ENCODE data around the gene TMEM240. TPM values are rescaled to one million over a fixed set of nuclear protein-coding genes. Genes with fewer than 3 reads are reported as not detected.

Gene TMEM240
- total and polyA plus RNA-seq, 9 of the 15 experiments (the other 6 are each of a cell fraction or from before 2014, with no cell fraction given), result 0.24 to 2.0 (median 0.69) TPM; not detected in 5

DNA sequence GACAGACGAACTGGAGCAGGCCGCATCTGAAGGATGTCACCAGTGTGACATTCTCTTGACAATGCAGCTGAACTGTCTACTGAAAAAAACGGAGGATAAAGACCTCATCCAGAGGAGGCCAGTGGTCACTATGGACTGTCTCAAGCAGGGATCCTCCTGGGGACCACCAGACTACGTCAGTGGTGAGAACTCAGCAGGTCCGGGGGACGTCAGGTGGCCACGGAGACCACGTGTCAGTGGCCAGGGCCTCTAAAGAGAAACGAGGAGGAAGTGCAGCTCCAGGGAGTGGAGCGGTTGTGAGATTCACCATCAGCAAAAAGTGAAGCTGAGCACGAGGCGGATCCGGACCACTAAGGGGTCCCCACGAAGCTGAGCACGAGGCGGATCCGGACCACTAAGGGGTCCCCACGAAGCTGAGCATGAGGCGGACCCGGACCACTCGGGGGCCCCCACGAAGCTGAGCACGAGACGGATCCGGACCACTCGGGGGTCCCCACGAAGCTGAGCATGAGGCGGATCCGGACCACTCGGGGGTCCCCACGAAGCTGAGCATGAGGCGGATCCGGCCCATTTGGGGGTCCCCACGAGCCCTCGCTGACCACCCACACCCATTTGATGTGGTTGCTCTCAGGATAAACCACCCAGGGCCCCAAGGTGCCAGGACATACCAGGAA is 13.5 kb upstream of the TMEM240 start:
- Histone ChIP-seq H3K4me3 (no peak overlapping the region), H3K36me3 (ENCODE audit: control insufficient read depth, insufficient read depth, low read length) (peaks cover 50% of the 10 kb centered on the region; the same call in 2 of the 3 replicates), H4K20me1 (replicated peaks; ENCODE audit: control insufficient read depth, insufficient read depth, low read length) (peaks cover 30% of the 10 kb centered on the region; the same call in 1 of the 2 replicates), H3K4me2 (ENCODE audit: insufficient read depth, low read length) (no peak overlapping the region), H3K27ac (ENCODE audit: extremely low read depth, low read depth, low read length) (no peak overlapping the region), H3K9ac (ENCODE audit: insufficient read depth in 1 of 2, low read depth in 2 of 2, low read length in 2 of 2) (no peak overlapping the region), H3K9me3 (replicated peaks; ENCODE audit: control insufficient read depth, insufficient read depth, low read depth, low read length) (no peaks in the 10 kb centered on the region; the same call in 1 of the 2 replicates), H3K27me3 (ENCODE audit: control insufficient read depth in 2 of 2, insufficient read depth in 2 of 2, low read length in 2 of 2) (no peaks in the 10 kb centered on the region), H3K79me2 (ENCODE audit: control insufficient read depth, insufficient read depth, low read length) (peaks cover 49% of the 10 kb centered on the region), H2AFZ (ENCODE audit: low read depth, low read length) (no peak overlapping the region), H3K9me1 (ENCODE audit: control insufficient read depth, insufficient read depth, low read length) (peaks cover 10% of the 10 kb centered on the region), H3K4me1 (replicated peaks in 1 of 2; ENCODE audit: control insufficient read depth in 2 of 2, insufficient read depth in 2 of 2, low read length in 2 of 2) (peaks cover 0 to 38% of the 10 kb centered on the region in 2 experiments; a peak in 3 of 5 replicates)
- BruUV-seq (replicated peaks), result no TSS peak
- FAIRE-seq (no peak), ATAC-seq (no peak), DNase-seq (ENCODE audit: extremely low read depth in 1 of 4, low spot score in 3 of 4) (no peak)
- TF ChIP-seq POLR2G (IDR thresholded peaks at IDR 0.05; ENCODE audit: low read depth, low read length) (peak; percentile 68), POLR2AphosphoS5 (IDR thresholded peaks at IDR 0.05; ENCODE audit: control insufficient read depth, insufficient read depth, low read depth, low read length) (0 out of 2 replicates have a peak, but pooled peaks have one; percentile 5), BACH1 (tag; IDR thresholded peaks at IDR 0.05) (no peak)
- POLR2A ChIA-PET, result interaction anchor here (0.6 to 2.9 kb wide), 7 partner anchors 12 to 60 kb away, joined by 3 to 14 read pairs (median 3); no protein-coding TSS in a partner anchor
- CTCF ChIA-PET (ENCODE audit: low intra/inter-chr PET ratio), result no interaction called here
- WGBS (ENCODE audit: insufficient coverage, low coverage, missing lambda C conversion rate), result 94% methylated on average over 35 of the region's 35 CpGs
- intact Hi-C loops (cut with micrococcal nuclease) (no loop called here), in situ Hi-C loops (cut with MboI) (no loop called here)

DNA sequence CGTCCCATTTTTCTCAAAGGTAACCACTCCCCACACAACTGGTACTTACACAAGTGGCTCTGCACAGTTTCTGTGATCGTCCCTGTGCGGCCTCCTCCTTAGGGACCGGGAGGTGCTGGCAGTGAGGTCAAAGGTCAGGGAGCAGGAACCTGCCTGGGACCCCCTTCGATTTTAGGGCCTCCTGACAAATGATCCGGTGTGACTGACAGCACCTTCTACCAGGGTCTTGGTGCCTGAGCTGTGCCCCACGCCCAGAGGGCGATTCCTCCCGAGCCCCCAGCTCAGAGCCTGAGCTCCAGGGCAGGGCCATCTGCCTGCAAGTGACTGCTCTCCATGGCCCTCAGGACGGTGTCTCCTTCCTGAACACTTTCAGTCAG is 11.8 kb upstream of the TMEM240 start:
- peaks cover 58% of the 10 kb centered on the region; the same call in 2 of the 3 replicates for H3K36me3 ChIP-seq (ENCODE audit: control insufficient read depth, insufficient read depth, low read length)
- FAIRE-seq (no peak), ATAC-seq (no peak), DNase-seq (ENCODE audit: extremely low read depth in 1 of 4, low spot score in 3 of 4) (no peak)
- peaks cover 53% of the 10 kb centered on the region for H3K79me2 ChIP-seq (ENCODE audit: control insufficient read depth, insufficient read depth, low read length)
- H4K20me1 ChIP-seq (replicated peaks; ENCODE audit: control insufficient read depth, insufficient read depth, low read length), result peaks cover 30% of the 10 kb centered on the region
- H3K4me3 ChIP-seq, result no peak overlapping the region
- no peak overlapping the region for H3K4me2 ChIP-seq (ENCODE audit: insufficient read depth, low read length)
- 88% methylated on average over 10 of the region's 10 CpGs for WGBS (ENCODE audit: insufficient coverage, low coverage, missing lambda C conversion rate)
- no peak overlapping the region for H2AFZ ChIP-seq (ENCODE audit: low read depth, low read length)
- H3K27ac ChIP-seq (ENCODE audit: extremely low read depth, low read depth, low read length), result no peak overlapping the region
- peaks cover 0 to 46% of the 10 kb centered on the region in 2 experiments; a peak in 3 of 5 replicates for H3K4me1 ChIP-seq (replicated peaks in 1 of 2; ENCODE audit: control insufficient read depth in 2 of 2, insufficient read depth in 2 of 2, low read length in 2 of 2)
- peaks cover 10% of the 10 kb centered on the region for H3K9me1 ChIP-seq (ENCODE audit: control insufficient read depth, insufficient read depth, low read length)
- intact Hi-C loops (cut with micrococcal nuclease) (no loop called here), in situ Hi-C loops (cut with MboI) (no loop called here)
- no peaks in the 10 kb centered on the region; the same call in 1 of the 2 replicates for H3K9me3 ChIP-seq (replicated peaks; ENCODE audit: control insufficient read depth, insufficient read depth, low read depth, low read length)
- no peak overlapping the region for H3K9ac ChIP-seq (ENCODE audit: insufficient read depth in 1 of 2, low read depth in 2 of 2, low read length in 2 of 2)
- ChIA-PET POLR2A (interaction anchor here (0.9 kb wide), 1 partner anchor 9 kb away, joined by 4 read pairs; no protein-coding TSS in a partner anchor), CTCF (ENCODE audit: low intra/inter-chr PET ratio) (no interaction called here)
- no TSS peak for BruUV-seq (replicated peaks)
- H3K27me3 ChIP-seq (ENCODE audit: control insufficient read depth in 2 of 2, insufficient read depth in 2 of 2, low read length in 2 of 2), result no peaks in the 10 kb centered on the region
- no peak for TF ChIP-seq CBFA2T3 (IDR thresholded peaks at IDR 0.05)
- TF ChIP-seq, protein P1, sequence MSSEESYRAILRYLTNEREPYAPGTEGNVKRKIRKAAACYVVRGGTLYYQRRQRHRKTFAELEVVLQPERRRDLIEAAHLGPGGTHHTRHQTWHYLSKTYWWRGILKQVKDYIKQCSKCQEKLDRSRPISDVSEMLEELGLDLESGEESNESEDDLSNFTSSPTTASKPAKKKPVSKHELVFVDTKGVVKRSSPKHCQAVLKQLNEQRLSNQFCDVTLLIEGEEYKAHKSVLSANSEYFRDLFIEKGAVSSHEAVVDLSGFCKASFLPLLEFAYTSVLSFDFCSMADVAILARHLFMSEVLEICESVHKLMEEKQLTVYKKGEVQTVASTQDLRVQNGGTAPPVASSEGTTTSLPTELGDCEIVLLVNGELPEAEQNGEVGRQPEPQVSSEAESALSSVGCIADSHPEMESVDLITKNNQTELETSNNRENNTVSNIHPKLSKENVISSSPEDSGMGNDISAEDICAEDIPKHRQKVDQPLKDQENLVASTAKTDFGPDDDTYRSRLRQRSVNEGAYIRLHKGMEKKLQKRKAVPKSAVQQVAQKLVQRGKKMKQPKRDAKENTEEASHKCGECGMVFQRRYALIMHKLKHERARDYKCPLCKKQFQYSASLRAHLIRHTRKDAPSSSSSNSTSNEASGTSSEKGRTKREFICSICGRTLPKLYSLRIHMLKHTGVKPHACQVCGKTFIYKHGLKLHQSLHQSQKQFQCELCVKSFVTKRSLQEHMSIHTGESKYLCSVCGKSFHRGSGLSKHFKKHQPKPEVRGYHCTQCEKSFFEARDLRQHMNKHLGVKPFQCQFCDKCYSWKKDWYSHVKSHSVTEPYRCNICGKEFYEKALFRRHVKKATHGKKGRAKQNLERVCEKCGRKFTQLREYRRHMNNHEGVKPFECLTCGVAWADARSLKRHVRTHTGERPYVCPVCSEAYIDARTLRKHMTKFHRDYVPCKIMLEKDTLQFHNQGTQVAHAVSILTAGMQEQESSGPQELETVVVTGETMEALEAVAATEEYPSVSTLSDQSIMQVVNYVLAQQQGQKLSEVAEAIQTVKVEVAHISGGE (CRISPR knock-in tag; IDR thresholded peaks at IDR 0.05), result no peak
- TF ChIP-seq KAT2B (IDR thresholded peaks at IDR 0.05; ENCODE audit: low read depth, low read length), result no peak
- no peak for TF ChIP-seq MECOM (CRISPR knock-in tag; IDR thresholded peaks at IDR 0.05)
- no peak for TF ChIP-seq TBL1XR1 (IDR thresholded peaks at IDR 0.05; ENCODE audit: low read length in 2 of 2)
- TF ChIP-seq HCFC1 (IDR thresholded peaks at IDR 0.05; ENCODE audit: low read depth, low read length), result no peak
- peak; percentile 80 for TF ChIP-seq NR2C1 (IDR thresholded peaks at IDR 0.05)
- TF ChIP-seq NR2C1 (tag; IDR thresholded peaks at IDR 0.05), result peak; percentile 78
- no peak for TF ChIP-seq SMAD4 (CRISPR knock-in tag; conservative IDR thresholded peaks at IDR 0.05)
